Fibroblast of villous mesenchyme (primary cell): Measurements from ENCODE around the gene ABITRAM. TPM values are rescaled to one million over a fixed set of nuclear protein-coding genes. Genes with fewer than 3 reads are reported as not detected.
"Not testable (repeated sequence)": the region's sequence is repeated elsewhere in the genome, so short reads cannot be mapped to it uniquely, and the experiment has no call there.

Source experiments
- DNase-seq: peaks from one replicate; pipeline ENCODE4 v3.0.0-alpha.2; 2010; ENCODE audit warnings: low read depth
- H3K4me3 ChIP-seq: 2 replicates; pipeline ENCODE4 v1.5.1; 2011; ENCODE audit warnings: low read depth, mild to moderate bottlenecking, low read length
- total RNA-seq: library from RNA; depleted of rRNA; stranded (reverse); fragments of >200 nt; gene quantifications from 2 replicates; pipeline ENCODE4 v1.2.3, GENCODE V29; 2012
- TF ChIP-seq, protein P1 (sequence below): IDR thresholded peaks from 2 replicates; pipeline ENCODE4 v1.5.1; 2012; ENCODE audit warnings: low read depth, mild to moderate bottlenecking, low read length; ENCODE audit not compliant: insufficient read depth

Gene ABITRAM
- total RNA-seq, 1 donor = 9.9 TPM

- TF ChIP-seq, protein P1, sequence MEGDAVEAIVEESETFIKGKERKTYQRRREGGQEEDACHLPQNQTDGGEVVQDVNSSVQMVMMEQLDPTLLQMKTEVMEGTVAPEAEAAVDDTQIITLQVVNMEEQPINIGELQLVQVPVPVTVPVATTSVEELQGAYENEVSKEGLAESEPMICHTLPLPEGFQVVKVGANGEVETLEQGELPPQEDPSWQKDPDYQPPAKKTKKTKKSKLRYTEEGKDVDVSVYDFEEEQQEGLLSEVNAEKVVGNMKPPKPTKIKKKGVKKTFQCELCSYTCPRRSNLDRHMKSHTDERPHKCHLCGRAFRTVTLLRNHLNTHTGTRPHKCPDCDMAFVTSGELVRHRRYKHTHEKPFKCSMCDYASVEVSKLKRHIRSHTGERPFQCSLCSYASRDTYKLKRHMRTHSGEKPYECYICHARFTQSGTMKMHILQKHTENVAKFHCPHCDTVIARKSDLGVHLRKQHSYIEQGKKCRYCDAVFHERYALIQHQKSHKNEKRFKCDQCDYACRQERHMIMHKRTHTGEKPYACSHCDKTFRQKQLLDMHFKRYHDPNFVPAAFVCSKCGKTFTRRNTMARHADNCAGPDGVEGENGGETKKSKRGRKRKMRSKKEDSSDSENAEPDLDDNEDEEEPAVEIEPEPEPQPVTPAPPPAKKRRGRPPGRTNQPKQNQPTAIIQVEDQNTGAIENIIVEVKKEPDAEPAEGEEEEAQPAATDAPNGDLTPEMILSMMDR = no peak
- DNase-seq = no peak
- no peak overlapping the region for H3K4me3 ChIP-seq
These were observed 36.7 kb upstream of the ABITRAM start for GRCh38 chr9:108897324-108898096.

DNA sequence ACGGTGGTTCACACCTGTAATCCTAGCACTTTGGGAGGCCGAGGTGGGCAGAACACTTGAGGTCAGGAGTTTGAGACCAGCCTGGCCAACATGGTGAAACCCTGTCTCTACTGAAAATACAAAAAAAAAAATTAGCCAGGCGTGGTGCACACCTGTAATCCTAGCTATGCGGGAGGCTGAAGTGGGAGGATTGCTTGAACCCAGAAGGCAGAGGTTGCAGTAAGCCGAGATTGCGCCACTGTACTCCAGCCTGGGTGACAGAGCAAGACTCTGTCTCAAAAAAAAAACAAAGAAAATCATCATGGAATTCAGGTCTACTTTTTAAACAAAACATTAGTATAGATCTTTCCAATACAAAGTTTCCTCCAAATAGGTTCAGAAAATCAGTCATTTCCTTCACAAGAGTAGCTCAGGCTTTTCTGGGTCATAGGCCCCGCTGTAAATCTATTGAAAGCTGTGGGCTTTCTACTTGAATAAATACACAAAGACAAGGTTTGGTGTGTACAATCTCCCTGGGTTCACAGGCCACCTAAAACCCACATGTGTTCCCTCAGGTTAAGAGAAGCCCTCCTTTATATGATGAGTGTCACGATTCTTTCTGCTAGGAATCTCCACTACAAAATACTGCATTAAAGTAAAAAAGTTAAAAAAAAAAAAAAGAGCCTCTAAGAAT lies 35.0 kb upstream of the ABITRAM start:
- H3K4me3 ChIP-seq, DNase-seq: not testable (repeated sequence)

- TF ChIP-seq, protein P1 = no peak
- no peak overlapping the region for H3K4me3 ChIP-seq
- DNase-seq = no peak
These were observed 34.0 kb upstream of the ABITRAM start for GRCh38 chr9:108900176-108900575.

- H3K4me3 ChIP-seq = no peak overlapping the region
- DNase-seq = peak; percentile 23
- TF ChIP-seq, protein P1 = no peak
These were observed 30.6 kb upstream of the ABITRAM start for GRCh38 chr9:108903420-108904103.

GRCh38 chr9:108904161-108904560 lies 30.0 kb upstream of the ABITRAM start:
- TF ChIP-seq, protein P1 = no peak
- H3K4me3 ChIP-seq = no peak overlapping the region
- DNase-seq = no peak

DNA sequence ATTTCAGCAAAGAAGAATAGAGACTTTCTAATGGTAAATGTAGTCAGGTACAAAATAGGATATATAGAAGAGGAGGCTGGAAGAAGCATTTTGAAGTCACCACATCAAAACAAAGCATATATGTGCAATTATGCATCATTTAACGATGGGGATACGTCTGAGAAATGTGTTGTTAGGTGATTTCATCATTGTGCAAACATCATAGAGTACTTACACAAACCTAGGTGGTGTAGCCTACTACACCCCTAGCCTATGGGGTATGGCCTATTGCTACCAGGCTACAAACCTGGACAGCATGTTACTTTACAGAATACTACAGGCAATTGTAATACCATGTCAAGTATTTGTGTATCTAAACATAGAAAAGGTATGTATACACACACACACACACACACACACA lies 28.7 kb upstream of the ABITRAM start:
- H3K4me3 ChIP-seq = no peak overlapping the region
- DNase-seq = no peak
- TF ChIP-seq, protein P1 = no peak

GRCh38 chr9:108910402-108910801 lies 23.8 kb upstream of the ABITRAM start:
- TF ChIP-seq, protein P1 = no peak
- no peak for DNase-seq
- no peak overlapping the region for H3K4me3 ChIP-seq
